Measurements from ENCODE around the gene LRRD1.
"Not testable (repeated sequence)": the region's sequence is repeated elsewhere in the genome, so short reads cannot be mapped to it uniquely, and the experiment has no call there.

DNA sequence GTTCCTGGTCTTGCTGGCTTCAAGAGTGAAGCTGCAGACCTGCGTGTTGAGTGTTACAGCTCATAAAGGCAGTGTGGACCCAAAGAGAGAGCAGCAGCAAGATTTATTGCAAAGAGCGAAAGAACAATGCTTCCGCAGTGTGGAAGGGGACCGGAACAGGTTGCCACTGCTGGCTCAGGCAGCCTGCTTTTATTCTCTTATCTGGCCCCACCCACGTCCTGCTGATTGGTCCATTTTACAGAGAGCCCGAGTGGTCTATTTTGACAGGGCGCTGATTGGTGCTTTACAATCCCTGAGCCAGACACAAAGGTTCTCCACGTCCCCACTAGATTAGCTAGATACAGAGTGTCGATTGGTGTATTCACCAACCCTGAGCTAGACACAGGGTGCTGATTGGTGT is 36.2 kb downstream of the LRRD1 start:
- not testable (repeated sequence) for TF ChIP-seq SP1 (IDR thresholded peaks at IDR 0.05; ENCODE audit: low read depth, low read length); FOXM1 (IDR thresholded peaks at IDR 0.05; ENCODE audit: low read depth, low read length); RAD51 (IDR thresholded peaks at IDR 0.05); POLR2A (IDR thresholded peaks at IDR 0.05; ENCODE audit: low read depth, low read length); JUND (IDR thresholded peaks at IDR 0.05; ENCODE audit: low read depth, low read length); JUNB (IDR thresholded peaks at IDR 0.05); MXI1 (IDR thresholded peaks at IDR 0.05; ENCODE audit: low read depth, low read length); MYC (IDR thresholded peaks at IDR 0.05; ENCODE audit: insufficient read depth, insufficient read length, insufficient replicate concordance, low read length, severe bottlenecking); PBX3 (IDR thresholded peaks at IDR 0.05; ENCODE audit: insufficient replicate concordance, low read depth, low read length); EP300 (IDR thresholded peaks at IDR 0.05; ENCODE audit: borderline replicate concordance in 1 of 2, control insufficient read depth in 1 of 2, low read depth in 2 of 2, low read length in 2 of 2); LARP7 (IDR thresholded peaks at IDR 0.05)
- TF ChIP-seq, protein P1, sequence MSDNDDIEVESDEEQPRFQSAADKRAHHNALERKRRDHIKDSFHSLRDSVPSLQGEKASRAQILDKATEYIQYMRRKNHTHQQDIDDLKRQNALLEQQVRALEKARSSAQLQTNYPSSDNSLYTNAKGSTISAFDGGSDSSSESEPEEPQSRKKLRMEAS (IDR thresholded peaks at IDR 0.05; ENCODE audit: low read depth, low read length) = not testable (repeated sequence)
- TF ChIP-seq, protein P2, sequence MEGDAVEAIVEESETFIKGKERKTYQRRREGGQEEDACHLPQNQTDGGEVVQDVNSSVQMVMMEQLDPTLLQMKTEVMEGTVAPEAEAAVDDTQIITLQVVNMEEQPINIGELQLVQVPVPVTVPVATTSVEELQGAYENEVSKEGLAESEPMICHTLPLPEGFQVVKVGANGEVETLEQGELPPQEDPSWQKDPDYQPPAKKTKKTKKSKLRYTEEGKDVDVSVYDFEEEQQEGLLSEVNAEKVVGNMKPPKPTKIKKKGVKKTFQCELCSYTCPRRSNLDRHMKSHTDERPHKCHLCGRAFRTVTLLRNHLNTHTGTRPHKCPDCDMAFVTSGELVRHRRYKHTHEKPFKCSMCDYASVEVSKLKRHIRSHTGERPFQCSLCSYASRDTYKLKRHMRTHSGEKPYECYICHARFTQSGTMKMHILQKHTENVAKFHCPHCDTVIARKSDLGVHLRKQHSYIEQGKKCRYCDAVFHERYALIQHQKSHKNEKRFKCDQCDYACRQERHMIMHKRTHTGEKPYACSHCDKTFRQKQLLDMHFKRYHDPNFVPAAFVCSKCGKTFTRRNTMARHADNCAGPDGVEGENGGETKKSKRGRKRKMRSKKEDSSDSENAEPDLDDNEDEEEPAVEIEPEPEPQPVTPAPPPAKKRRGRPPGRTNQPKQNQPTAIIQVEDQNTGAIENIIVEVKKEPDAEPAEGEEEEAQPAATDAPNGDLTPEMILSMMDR (IDR thresholded peaks at IDR 0.05 in 2 of 3, conservative IDR thresholded peaks at IDR 0.05 in 1 of 3; ENCODE audit: control insufficient read depth in 2 of 3, extremely low read depth in 1 of 3, insufficient read depth in 1 of 3, low read depth in 3 of 3, low read length in 3 of 3) = not testable (repeated sequence)

All from GM12878 (cell line).